ENCODE data around the gene SCO2.

Gene SCO2

DNA sequence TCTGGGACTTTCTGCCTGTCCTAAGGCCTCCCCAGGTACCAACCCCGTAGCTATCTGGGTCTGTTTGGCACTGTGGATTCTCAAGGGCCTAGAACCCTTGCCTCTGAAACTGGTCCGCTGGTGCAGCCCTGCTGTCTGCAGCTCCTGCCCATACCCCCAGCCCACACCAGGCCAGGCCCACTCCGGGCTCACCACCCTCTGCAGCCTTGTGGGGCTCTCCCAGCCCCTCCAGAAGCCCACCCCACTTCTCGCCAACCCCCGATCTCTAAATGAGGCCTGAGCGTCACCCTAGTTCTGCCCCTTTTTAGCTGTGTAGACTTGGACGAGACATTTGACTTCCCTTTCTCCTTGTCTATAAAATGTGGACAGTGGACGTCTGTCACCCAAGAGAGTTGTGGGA lies 25.0 kb upstream of the SCO2 start:
- no peak for DNase-seq

DNA sequence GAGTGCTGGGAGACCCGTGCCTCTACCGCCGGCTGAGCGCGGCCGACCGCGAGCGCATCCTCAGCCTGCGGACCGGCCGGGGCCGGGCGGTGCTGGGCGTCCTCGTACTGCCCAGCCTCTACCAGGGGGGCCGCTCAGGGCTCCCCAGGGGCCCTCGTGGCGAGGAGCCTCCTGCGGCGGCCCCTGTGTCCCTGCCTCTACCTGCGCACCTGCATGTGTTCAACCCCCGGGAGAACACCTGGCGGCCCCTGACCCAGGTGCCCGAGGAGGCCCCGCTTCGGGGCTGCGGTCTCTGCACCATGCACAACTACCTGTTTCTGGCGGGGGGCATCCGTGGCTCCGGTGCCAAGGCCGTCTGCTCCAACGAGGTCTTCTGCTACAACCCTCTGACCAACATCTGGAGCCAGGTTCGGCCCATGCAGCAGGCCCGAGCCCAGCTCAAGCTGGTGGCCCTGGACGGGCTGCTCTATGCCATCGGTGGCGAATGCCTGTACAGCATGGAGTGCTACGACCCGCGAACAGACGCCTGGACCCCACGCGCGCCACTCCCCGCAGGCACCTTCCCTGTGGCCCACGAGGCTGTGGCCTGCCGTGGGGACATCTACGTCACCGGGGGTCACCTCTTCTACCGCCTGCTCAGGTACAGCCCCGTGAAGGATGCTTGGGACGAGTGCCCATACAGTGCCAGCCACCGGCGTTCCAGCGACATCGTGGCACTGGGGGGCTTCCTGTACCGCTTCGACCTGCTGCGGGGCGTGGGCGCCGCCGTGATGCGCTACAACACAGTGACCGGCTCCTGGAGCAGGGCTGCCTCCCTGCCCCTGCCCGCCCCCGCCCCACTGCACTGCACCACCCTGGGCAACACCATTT lies 23.8 kb upstream of the SCO2 start:
- DNase-seq = no peak

GRCh38 chr22:50548040-50548920 lies 22.9 kb upstream of the SCO2 start:
- peak; percentile 52 to 62 for DNase-seq

DNA sequence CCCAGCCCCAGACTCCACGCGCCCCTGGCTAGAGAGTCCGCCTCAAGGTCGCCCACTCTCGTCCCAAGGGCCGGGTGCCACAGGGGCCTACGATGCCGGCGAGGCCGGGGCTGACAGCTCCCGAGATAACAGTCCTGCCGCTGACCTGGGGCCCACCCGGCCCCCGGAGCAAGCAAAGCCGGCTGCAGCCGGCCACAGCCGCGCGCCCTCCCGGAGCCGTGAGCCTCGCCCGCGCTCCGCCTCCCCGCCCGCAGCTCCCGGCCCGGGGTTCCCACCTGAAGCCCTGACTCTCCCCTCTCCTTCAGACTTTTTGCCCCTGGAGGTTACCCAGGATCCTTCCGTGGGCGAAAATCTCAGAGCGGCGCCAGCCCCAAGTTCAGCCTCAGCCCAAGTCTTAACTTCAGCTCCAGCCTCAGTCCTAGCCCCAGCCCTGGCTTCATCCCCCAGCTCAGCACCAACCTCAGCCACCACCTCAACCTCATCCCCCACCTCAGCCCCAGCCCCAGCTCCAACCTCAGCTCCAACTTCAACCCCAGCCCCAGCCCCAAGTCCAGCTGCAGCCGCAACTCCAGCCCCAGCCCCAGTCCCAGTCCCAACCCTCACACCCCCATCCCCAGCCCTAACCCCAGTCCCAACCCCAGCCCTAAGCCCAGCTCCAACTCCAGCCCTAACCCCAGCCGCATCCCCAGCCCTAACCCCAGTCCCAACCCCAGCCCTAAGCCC lies 22.0 kb upstream of the SCO2 start:
- DNase-seq = no peak

GRCh38 chr22:50546326-50547262 lies 21.2 kb upstream of the SCO2 start:
- no peak for DNase-seq

DNA sequence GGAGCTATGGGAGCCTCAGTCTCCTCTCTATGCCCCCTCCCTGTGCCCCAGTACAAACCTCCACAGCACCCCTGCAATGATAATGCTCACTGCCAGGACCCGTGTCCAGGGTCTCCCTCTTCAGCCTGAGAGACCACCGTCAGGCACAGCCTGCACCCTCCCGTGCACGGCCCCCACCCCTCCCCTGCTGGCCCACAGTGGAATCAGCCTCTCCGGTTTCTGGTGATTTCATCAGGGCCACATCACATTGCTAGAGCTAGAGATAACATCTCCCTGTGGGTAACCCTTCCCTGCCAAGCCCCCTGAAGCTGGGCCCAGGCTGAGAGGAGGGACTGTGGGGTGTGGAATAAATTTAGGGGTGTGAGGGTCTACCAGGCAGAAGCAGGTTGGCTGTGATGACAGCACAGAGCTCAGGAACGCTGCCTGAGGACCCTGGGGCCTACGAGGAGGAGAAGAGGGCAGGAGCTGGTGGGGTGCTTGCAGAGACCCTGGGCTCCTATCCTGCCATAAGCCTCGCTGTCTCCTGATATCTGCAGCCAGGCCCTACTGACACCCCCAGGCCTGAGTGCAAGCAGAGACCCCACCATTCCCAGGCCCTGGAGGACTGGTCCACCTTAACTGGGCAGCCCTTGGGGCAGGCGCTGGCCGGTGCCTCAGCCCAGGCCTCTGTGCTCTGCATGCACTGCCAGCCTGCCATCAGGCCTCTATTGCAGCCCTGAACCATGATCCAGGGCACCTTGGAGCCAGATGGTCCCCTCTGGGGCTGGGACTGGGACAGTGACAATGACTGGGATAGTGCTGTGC lies 20.3 kb upstream of the SCO2 start, which contains the start of gene KLHDC7B:
Gene KLHDC7B, plus strand, starts transcription at position 378 of the 804 bp plus-strand sequence. Its CDS starts 345 bp downstream, at position 723.
- no peak for DNase-seq

- DNase-seq = peak in 1 of 2 donors; percentile 50
Observed at GRCh38 chr22:50544746-50545253, 19.4 kb upstream of the SCO2 start.

DNA sequence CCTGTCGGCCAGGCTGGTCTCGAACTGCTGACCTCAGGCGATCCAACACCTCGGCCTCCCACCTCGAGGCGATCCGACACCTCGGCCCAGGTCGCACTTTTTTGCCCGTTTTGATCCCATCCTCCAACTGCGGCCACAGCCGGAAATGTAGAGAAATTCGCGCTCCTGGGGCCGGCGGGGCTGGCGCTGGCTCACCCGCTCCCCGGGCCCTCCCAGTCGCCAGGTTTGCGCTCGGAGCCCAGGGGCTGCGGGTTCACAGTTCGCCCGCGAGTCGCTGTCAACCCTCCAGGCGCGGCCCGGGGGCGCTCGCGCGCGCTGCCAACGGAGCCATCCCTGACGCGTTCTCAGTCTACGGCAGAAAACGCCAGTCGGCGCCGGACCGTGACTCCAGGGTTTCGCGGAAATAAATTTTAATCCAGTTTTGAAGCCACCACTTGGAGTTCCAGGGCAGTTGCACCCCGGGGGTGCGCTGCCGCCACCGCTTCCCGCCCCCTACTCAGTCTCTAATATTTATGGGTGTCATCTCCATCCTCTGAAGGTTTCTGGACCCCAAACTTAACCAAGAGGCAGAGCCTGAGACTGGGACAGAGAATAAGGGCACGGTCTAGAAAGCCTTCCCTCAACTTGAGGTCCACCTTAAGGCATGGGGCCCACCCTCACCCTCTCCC lies 18.8 kb upstream of the SCO2 start:
- DNase-seq = peak; percentile 87 to 88

GRCh38 chr22:50542416-50542927 lies 17.1 kb upstream of the SCO2 start:
- peak in 1 of 2 donors; percentile 74 for DNase-seq

- DNase-seq = peak in 1 of 2 donors; percentile 80
Observed at GRCh38 chr22:50541667-50542026, 16.2 kb upstream of the SCO2 start.

DNA sequence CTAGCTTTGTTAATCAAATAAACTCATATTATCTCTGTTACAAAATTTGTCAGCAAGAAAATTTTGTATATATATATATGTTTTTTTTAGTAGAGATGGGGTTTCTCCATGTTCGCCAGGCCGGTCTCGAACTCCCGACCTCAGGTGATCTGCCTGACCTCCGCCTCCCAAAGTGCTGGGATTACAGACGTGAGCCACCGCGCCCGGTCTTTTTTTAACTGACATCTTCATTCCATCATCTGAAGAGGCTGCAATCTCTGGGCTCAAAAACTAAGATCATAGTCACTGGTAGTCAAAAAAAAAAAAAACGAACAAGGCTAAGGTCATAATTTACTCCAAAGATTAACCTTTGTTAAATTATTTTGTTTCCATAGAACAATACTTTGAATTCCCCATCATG lies 15.0 kb upstream of the SCO2 start:
- DNase-seq = no peak

DNA sequence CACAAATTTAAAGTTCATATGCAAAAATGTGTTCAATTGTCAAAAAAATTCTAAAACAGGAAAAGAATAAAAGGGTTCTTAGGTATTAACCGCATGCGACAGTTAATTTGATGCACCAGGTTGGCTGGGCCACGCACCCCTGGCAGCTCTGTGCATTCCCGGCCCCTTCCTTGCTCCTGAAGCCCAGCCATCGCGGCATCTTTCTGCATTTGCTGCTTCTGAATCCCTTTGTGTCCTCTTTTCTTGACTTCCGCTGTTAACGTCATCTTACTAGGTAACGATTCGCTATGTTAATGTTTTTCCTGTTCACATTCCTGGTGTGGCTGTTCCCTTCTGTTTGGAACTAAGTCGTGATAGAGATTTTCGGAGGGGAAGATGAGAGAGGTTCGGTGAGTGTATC lies 12.4 kb upstream of the SCO2 start:
- DNase-seq = no peak

- DNase-seq = no peak
Observed at GRCh38 chr22:50536226-50536625, 10.8 kb upstream of the SCO2 start.

GRCh38 chr22:50535113-50535512 lies 9.7 kb upstream of the SCO2 start:
- no peak for DNase-seq

GRCh38 chr22:50533856-50534711 lies 8.7 kb upstream of the SCO2 start:
- DNase-seq = peak in 1 of 2 donors; percentile 33

GRCh38 chr22:50532824-50533796 lies 7.7 kb upstream of the SCO2 start:
- no peak for DNase-seq

DNA sequence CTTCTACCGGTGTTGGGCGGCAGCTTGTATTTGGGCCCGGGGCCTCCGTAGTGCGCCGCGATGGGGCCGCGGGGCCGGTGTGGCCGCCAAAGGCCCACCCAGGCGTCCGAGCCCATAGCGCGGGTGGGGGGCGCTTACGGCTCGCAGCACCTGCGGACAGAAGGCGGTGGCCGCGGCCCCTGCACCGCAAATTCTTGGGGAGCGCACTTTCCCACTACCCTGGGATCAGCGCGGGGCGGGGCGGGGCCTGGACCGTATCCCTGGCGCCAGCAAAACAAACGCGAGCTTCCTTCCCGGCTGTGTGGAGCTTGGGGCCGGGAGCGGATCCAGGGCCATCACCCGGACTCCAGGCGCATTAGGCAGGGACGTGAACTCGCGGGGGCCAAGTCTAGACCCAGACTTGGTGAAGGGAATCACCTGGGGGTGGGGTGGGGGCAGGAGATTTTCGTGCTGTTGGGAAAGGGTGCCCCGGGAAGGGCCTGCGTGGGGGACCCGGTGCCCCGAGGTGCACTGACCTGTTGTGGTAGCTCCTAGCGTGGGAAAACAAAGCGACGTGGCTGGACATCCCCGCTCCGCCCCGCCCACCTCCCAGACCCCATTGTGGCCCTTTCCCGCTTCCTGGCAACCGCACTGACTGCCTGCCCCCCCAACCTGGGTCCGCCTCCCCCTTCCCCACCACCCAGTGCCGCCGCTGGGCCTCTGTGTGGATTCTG lies 6.7 kb upstream of the SCO2 start:
- DNase-seq = peak; percentile 33 to 49

Measured in CD4-positive, alpha-beta T cell treated with Interleukin-1 beta for 1 hour (primary cell).